OCI-LY3 (cell line): ENCODE results near the gene R3HDM4.

ENCODE experiments used
- H2AFZ ChIP-seq: fragments of 200-600, 300-600 bp; shearing (Covaris generic); 2 replicates; pipeline ENCODE4 v1.6.0; 2014; ENCODE audit warnings: antibody characterized with exemption, low read depth, low read length
- H3K27ac ChIP-seq: fragments of 200-600, 300-600 bp; sonication (generic); 2 replicates; pipeline ENCODE4 v1.5.1; 2014; ENCODE audit warnings: mild to moderate bottlenecking, low read length, moderate library complexity, mixed read lengths
- H3K27me3 ChIP-seq: fragments of 200-600, 300-600 bp; sonication (generic); 2 replicates; pipeline ENCODE4 v1.6.1; 2014; ENCODE audit warnings: low read depth, low read length, mixed read lengths
- H3K36me3 ChIP-seq: fragments of 200-600, 300-600 bp; sonication (generic); replicated peaks from 2 replicates; pipeline ENCODE3; 2014; ENCODE audit warnings: low read depth, low read length, mixed read lengths
- H3K4me1 ChIP-seq: fragments of 300-600, 200-600 bp; sonication (generic); 2 replicates; pipeline ENCODE4 v1.6.1; 2014; ENCODE audit warnings: low read length, mixed read lengths
- H3K4me2 ChIP-seq: fragments of 200-600, 300-600 bp; sonication (generic); 2 replicates; pipeline ENCODE4 v1.6.1; 2014; ENCODE audit warnings: low read length, mixed read lengths
- H3K4me3 ChIP-seq: fragments of 300-600, 200-600 bp; sonication (generic); 2 replicates; pipeline ENCODE4 v1.5.1; 2014; ENCODE audit warnings: antibody characterized with exemption, mild to moderate bottlenecking, low read length, moderate library complexity
- H3K79me2 ChIP-seq: fragments of 300-600, 200-600 bp; shearing (Covaris generic); 2 replicates; pipeline ENCODE4 v1.6.1; 2014; ENCODE audit warnings: mild to moderate bottlenecking, low read length, mixed read lengths
- H3K9ac ChIP-seq: fragments of 300-600, 200-600 bp; shearing (Covaris generic); 2 replicates; pipeline ENCODE4 v1.6.0; 2014; ENCODE audit warnings: mild to moderate bottlenecking, low read length, moderate library complexity
- H3K9me3 ChIP-seq: fragments of 200-600, 300-600 bp; shearing (Covaris generic); 2 replicates; pipeline ENCODE4 v1.6.1; 2014; ENCODE audit warnings: low read length, mixed read lengths; ENCODE audit not compliant: insufficient read depth
- H4K20me1 ChIP-seq: fragments of 200-600, 300-600 bp; sonication (generic); 2 replicates; pipeline ENCODE4 v1.6.1; 2016; ENCODE audit warnings: low read length, mixed read lengths; ENCODE audit not compliant: insufficient read depth
- CTCF ChIP-seq: fragments of 200-600, 300-600 bp; sonication (generic); IDR thresholded peaks from 2 replicates; pipeline ENCODE4 v1.5.1; 2014; ENCODE audit warnings: antibody characterized with exemption, low read length, low read depth
- EZH2phosphoT487 ChIP-seq: fragments of 200-600 bp; shearing (Covaris generic); IDR thresholded peaks from 2 replicates; pipeline ENCODE4 v1.6.1; 2018; ENCODE audit warnings: antibody characterized with exemption, mixed run types, low read depth

R3HDM4 gene

GRCh38 chr19:941292-942132 is 28.5 kb upstream of the R3HDM4 start:
- peak overlapping the region; percentile 60; the same call in 1 of the 2 replicates for H3K9ac ChIP-seq
- H4K20me1 ChIP-seq = peaks cover 45% of the 10 kb centered on the region
- TF ChIP-seq EZH2phosphoT487 (no peak), CTCF (no peak)
- H3K4me2 ChIP-seq = peak overlapping the region; percentile 87
- H3K4me1 ChIP-seq = peaks cover 48% of the 10 kb centered on the region
- peaks cover 3% of the 10 kb centered on the region; the same call in 1 of the 2 replicates for H3K9me3 ChIP-seq
- no peak overlapping the region for H2AFZ ChIP-seq
- H3K79me2 ChIP-seq = peaks cover 85% of the 10 kb centered on the region
- peak overlapping the region; percentile 66 for H3K4me3 ChIP-seq
- 0 out of 2 replicates have a peak overlapping the region, but pooled peaks have one; percentile 64 for H3K27ac ChIP-seq
- H3K27me3 ChIP-seq = no peaks in the 10 kb centered on the region
- H3K36me3 ChIP-seq = peaks cover 53% of the 10 kb centered on the region

DNA sequence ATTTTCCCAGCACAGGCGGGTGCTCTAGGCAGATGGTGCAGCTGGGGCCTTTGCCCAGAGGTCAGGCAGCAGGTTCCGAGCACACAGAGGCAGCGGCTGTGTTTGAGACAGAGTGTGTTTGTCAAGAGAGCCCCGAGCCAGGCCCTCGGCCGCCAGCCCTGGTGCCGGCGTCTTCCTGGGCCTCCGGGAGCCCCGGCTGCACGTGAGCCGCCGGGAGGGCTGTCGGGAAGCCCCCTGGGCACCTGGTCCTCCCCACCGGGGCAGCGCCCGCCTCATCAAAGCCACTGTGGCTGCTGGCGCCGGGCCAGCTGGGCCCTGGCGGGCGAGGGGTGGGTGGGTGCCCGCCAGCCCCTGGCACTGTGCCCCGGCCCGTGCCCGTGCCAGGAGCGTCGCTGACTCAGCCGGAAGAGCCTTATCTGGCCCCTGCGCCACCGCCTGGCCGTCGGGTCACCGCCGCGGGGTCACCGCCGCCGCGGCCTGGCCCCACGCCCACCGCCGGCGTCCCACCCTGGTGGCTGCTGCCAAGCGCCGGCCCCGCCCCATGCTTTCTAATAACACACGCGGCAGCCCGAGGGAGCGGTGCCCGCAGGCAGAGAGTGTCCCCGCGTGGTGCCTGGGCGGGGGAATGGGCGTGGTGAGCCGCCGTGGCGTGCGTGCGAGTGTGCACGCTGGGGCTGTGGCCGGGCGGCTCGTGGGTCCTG is 27.7 kb upstream of the R3HDM4 start:
- Histone ChIP-seq H3K9me3 (peaks cover 3% of the 10 kb centered on the region; the same call in 1 of the 2 replicates), H3K4me1 (peaks cover 43% of the 10 kb centered on the region), H3K27me3 (no peaks in the 10 kb centered on the region), H2AFZ (no peak overlapping the region), H3K9ac (peak overlapping the region; percentile 60), H3K4me2 (peak overlapping the region; percentile 87), H3K4me3 (peak overlapping the region; percentile 66), H3K36me3 (peaks cover 58% of the 10 kb centered on the region), H4K20me1 (peaks cover 50% of the 10 kb centered on the region), H3K79me2 (peaks cover 88% of the 10 kb centered on the region), H3K27ac (peak overlapping the region; percentile 64)
- TF ChIP-seq CTCF (peak; percentile 27; the same call in 1 of the 2 replicates), EZH2phosphoT487 (no peak)

- Histone ChIP-seq H3K4me3 (peak overlapping the region; percentile 66), H2AFZ (no peak overlapping the region), H3K79me2 (peaks cover 86% of the 10 kb centered on the region), H3K4me2 (peak overlapping the region; percentile 87), H3K9ac (peak overlapping the region; percentile 60; the same call in 1 of the 2 replicates), H3K4me1 (peaks cover 41% of the 10 kb centered on the region), H3K27me3 (no peaks in the 10 kb centered on the region), H3K27ac (peak overlapping the region; percentile 64), H3K9me3 (peaks cover 3% of the 10 kb centered on the region; the same call in 1 of the 2 replicates), H4K20me1 (peaks cover 56% of the 10 kb centered on the region), H3K36me3 (peaks cover 62% of the 10 kb centered on the region)
- TF ChIP-seq EZH2phosphoT487 = no peak
- no peak for TF ChIP-seq CTCF
Observed at GRCh38 chr19:939922-940321, 26.9 kb upstream of the R3HDM4 start.

DNA sequence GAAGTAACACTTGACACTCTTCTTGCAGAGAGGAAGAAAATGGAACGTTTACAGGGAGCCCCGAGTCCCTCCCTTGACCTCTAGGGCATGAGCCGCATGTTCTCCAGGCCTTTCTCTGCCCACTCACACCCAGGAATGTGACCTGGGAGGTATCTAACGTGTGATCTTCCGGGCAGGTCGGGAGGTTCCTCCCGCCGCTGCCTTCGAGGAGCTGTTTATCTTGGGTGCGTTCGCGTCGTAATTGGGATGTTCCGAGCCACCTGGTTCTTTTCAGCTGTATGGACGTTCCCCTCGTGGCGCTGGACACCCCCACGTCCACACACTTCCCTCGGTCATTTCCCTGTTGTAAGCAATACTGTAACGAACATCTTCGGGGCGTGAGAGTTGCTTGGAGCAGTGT is 26.4 kb upstream of the R3HDM4 start:
- TF ChIP-seq CTCF (no peak), EZH2phosphoT487 (no peak)
- H3K36me3 ChIP-seq = peaks cover 66% of the 10 kb centered on the region
- H3K4me1 ChIP-seq = peaks cover 41% of the 10 kb centered on the region
- H3K9me3 ChIP-seq = peaks cover 3% of the 10 kb centered on the region; the same call in 1 of the 2 replicates
- no peak overlapping the region for H2AFZ ChIP-seq
- no peak overlapping the region for H3K27ac ChIP-seq
- H3K27me3 ChIP-seq = no peaks in the 10 kb centered on the region
- peaks cover 60% of the 10 kb centered on the region for H4K20me1 ChIP-seq
- peaks cover 86% of the 10 kb centered on the region for H3K79me2 ChIP-seq
- peak overlapping the region; percentile 87 for H3K4me2 ChIP-seq
- H3K4me3 ChIP-seq = peak overlapping the region; percentile 66; the same call in 1 of the 2 replicates
- no peak overlapping the region for H3K9ac ChIP-seq
